GM18861 (cell line): ENCODE measurements around the gene NREP.
A peak's percentile ranks its signal among the peaks of the same experiment; 100 is the strongest.
"Not testable (repeated sequence)": the region's sequence is repeated elsewhere in the genome, so short reads cannot be mapped to it uniquely, and the experiment has no call there.

Experiments
- ATAC-seq: cut with Tn5 transposase; IDR thresholded peaks from one replicate; pipeline ENCODE4 v1.9.1; 2021; ENCODE audit not compliant: unreplicated experiment

Gene NREP

GRCh38 chr5:111741278-111741677 is 15.7 kb downstream of the NREP start:
- peak; percentile 41 for ATAC-seq

GRCh38 chr5:111739416-111739815 is 17.6 kb downstream of the NREP start:
- ATAC-seq, result no peak

GRCh38 chr5:111738118-111738517 is 18.9 kb downstream of the NREP start:
- ATAC-seq, result no peak

GRCh38 chr5:111737716-111738115 is 19.3 kb downstream of the NREP start:
- no peak for ATAC-seq

- no peak for ATAC-seq
Measured at GRCh38 chr5:111735583-111736270, 21.3 kb downstream of the NREP start.

GRCh38 chr5:111734597-111734996 is 22.4 kb downstream of the NREP start:
- ATAC-seq, result no peak

GRCh38 chr5:111734013-111734412 is 23.0 kb downstream of the NREP start:
- ATAC-seq, result no peak

GRCh38 chr5:111733571-111733970 is 23.4 kb downstream of the NREP start:
- ATAC-seq, result no peak

GRCh38 chr5:111731638-111732037 is 25.4 kb downstream of the NREP start:
- no peak for ATAC-seq

- no peak for ATAC-seq
Measured at GRCh38 chr5:111730659-111731382, 26.2 kb downstream of the NREP start.

GRCh38 chr5:111728941-111729340 is 28.1 kb downstream of the NREP start:
- ATAC-seq, result no peak

GRCh38 chr5:111726986-111727385 is 30.0 kb downstream of the NREP start:
- no peak for ATAC-seq

- ATAC-seq, result no peak
Measured at GRCh38 chr5:111722140-111722539, 34.9 kb downstream of the NREP start.

- no peak for ATAC-seq
Measured at GRCh38 chr5:111720333-111720890, 36.6 kb downstream of the NREP start.

- ATAC-seq, result no peak
Measured at GRCh38 chr5:111719773-111720172, 37.2 kb downstream of the NREP start.

- ATAC-seq, result not testable (repeated sequence)
Measured at GRCh38 chr5:111716789-111717188, 40.2 kb downstream of the NREP start.

- no peak for ATAC-seq
Measured at GRCh38 chr5:111707630-111708164, 49.3 kb downstream of the NREP start.

- ATAC-seq, result no peak
Measured at GRCh38 chr5:111706345-111706744, 50.6 kb downstream of the NREP start.

- ATAC-seq, result no peak
Measured at GRCh38 chr5:111704452-111705085, 52.4 kb downstream of the NREP start.

- ATAC-seq, result peak; percentile 97
Measured at GRCh38 chr5:111703662-111704061, 53.3 kb downstream of the NREP start.

GRCh38 chr5:111699976-111700375 is 57.0 kb downstream of the NREP start:
- ATAC-seq, result no peak

GRCh38 chr5:111699324-111699723 is 57.7 kb downstream of the NREP start:
- ATAC-seq, result no peak
